Stomach (tissue), 9 donors: ENCODE data around the gene SNRNP70. TPM values are rescaled to one million over a fixed set of nuclear protein-coding genes. Genes with fewer than 3 reads are reported as not detected.

Experiments used
- DNase-seq, 2 donors: peaks; one replicate each; pipeline versions ENCODE4 v3.0.0 to v3.0.0-alpha.2; 2013 to 2019
- H3K27ac ChIP-seq, 5 donors: fragments of 200-600 bp in 4 of 5; sonication (generic) in 4 of 5; one replicate each; pipeline ENCODE4 v1.5.1; 2013 to 2019; ENCODE audit warnings: mild to moderate bottlenecking in 1 of 5, moderate library complexity in 1 of 5
- H3K27me3 ChIP-seq, 3 donors: fragments of 200-600 bp; sonication (generic); one replicate each; pipeline ENCODE4 v1.5.1; 2017 to 2019; ENCODE audit warnings: mixed run types in 1 of 3
- H3K36me3 ChIP-seq, 4 donors: fragments of 200-600 bp; sonication (generic); 1 replicate in 3 of 4; 2 replicates in 1 of 4; pipeline ENCODE4 v1.5.1; 2016 to 2019
- H3K4me1 ChIP-seq, 4 donors: fragments of 200-600 bp; sonication (generic); one replicate each; pipeline ENCODE4 v1.5.1; 2016 to 2019
- H3K4me3 ChIP-seq, 4 donors: fragments of 200-600 bp; sonication (generic) in 3 of 4; one replicate each; pipeline ENCODE4 v1.5.1; 2016 to 2019; ENCODE audit warnings: mild to moderate bottlenecking in 1 of 4
- H3K9me3 ChIP-seq, 4 donors: fragments of 200-600 bp; sonication (generic); one replicate each; pipeline ENCODE4 v1.5.1; 2016 to 2019
- EP300 ChIP-seq: sonication (generic); formaldehyde crosslinking; IDR thresholded peaks from one replicate; pipeline ENCODE4 v1.6.1; 2017; ENCODE audit warnings: antibody characterized with exemption
- POLR2A ChIP-seq, 4 donors: fragments of 450-650 bp; IDR thresholded peaks; one replicate each; pipeline ENCODE4 v1.6.1; 2016; ENCODE audit warnings: antibody characterized with exemption in 4 of 4, control low read depth in 2 of 4, mild to moderate bottlenecking in 1 of 4, moderate library complexity in 1 of 4
- POLR2AphosphoS5 ChIP-seq, 3 donors: sonication (generic); formaldehyde crosslinking; IDR thresholded peaks; one replicate each; pipeline ENCODE4 v1.6.1; 2016; ENCODE audit warnings: antibody characterized with exemption in 3 of 3
- WGBS, 5 donors: extraction: QIAGEN DNeasy Blood & Tissue Kit in 3 of 5; methylation state at CpG; one replicate each; pipeline versions ENCODE4 v1.1.5 to v1.1.7; 2013 to 2018; 5-methylcytosine and 5-hydroxymethylcytosine counted together
- intact Hi-C: fragments of 100-400 bp; cut with DNase I; formaldehyde crosslinking; loops from one replicate; pipeline ENCODE4 v1.15.1; 2023; ENCODE audit warnings: low total_unique reads
- polyA plus RNA-seq, 3 donors: library from polyadenylated mRNA; stranded (reverse); fragments of 200-250 nt; gene quantifications; one replicate each; pipeline ENCODE4 v1.2.3, GENCODE V29; 2013
- total RNA-seq, 5 donors: library from RNA; depleted of rRNA; stranded (reverse); fragments of >200 nt; gene quantifications; one replicate each; pipeline versions ENCODE4 v1.1.0 to v1.2.3, GENCODE V29; 2014 to 2016
- TF ChIP-seq, protein P1 (sequence below), 7 experiments: fragments of 450-650 bp in 4 of 7; fragments of 200-600 bp in 3 of 7; sonication (generic) in 3 of 7; IDR thresholded peaks; one replicate each; pipeline ENCODE4 v1.5.1; 2016 to 2019; ENCODE audit warnings: antibody characterized with exemption in 7 of 7, control low read depth in 2 of 7, mild to moderate bottlenecking in 1 of 7
- donor health status: healthy with polysubstance abuse.
- donor health status: Bipolar disorder and iron deficiency.
- donor health status: healthy.

Gene SNRNP70
- total and polyA plus RNA-seq, 8 donors, result 163 to 3,365 (median 222) TPM

DNA sequence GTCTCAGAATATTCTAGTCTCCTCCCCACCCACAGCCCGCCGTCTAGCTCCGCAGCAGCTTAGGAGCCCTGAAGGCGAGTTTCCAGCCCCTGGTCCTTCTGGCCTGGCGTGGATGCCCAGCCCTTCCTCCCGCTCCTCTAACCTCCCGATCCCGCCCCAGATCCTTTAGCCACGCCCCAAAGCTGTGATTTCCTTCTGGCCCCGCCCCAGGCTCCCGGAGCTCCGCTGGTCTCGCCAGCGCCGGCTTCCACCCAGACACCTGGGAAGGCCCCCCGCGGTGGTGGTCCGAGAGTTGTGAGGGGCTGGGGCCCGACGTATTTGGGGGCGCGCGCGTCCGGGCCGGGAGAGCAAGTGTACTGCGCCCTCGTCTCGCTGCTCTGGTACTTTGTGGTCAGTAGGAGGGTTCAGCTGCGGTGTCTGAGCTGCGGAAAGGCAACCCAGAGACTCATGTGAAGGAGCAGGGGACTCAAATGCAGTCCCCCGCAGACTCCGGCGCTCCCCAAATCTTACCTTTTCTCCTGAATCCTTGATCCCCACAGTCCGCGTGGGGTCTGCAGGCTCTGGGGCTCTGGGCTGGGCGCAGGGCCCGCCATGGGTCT lies 27.5 kb upstream of the SNRNP70 start, which contains the start of gene CGB7:
TSS of gene CGB7 (minus strand) at position 114 of the 599 bp plus-strand sequence. CDS start 2,374 bp downstream, outside the sequence.
- intact Hi-C loops, result no loop called here
- peak within 1 kb of the TSS in 1 of 5 donors; percentile 5 for H3K27ac ChIP-seq
- H3K4me3 ChIP-seq, result peak within 1 kb of the TSS; percentile 52 to 58 (median 57)
- no peak for TF ChIP-seq EP300
- TF ChIP-seq POLR2A (IDR thresholded peaks at IDR 0.05), result no peak
- TF ChIP-seq POLR2AphosphoS5 (IDR thresholded peaks at IDR 0.05), result no peak
- TF ChIP-seq, protein P1, sequence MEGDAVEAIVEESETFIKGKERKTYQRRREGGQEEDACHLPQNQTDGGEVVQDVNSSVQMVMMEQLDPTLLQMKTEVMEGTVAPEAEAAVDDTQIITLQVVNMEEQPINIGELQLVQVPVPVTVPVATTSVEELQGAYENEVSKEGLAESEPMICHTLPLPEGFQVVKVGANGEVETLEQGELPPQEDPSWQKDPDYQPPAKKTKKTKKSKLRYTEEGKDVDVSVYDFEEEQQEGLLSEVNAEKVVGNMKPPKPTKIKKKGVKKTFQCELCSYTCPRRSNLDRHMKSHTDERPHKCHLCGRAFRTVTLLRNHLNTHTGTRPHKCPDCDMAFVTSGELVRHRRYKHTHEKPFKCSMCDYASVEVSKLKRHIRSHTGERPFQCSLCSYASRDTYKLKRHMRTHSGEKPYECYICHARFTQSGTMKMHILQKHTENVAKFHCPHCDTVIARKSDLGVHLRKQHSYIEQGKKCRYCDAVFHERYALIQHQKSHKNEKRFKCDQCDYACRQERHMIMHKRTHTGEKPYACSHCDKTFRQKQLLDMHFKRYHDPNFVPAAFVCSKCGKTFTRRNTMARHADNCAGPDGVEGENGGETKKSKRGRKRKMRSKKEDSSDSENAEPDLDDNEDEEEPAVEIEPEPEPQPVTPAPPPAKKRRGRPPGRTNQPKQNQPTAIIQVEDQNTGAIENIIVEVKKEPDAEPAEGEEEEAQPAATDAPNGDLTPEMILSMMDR (IDR thresholded peaks at IDR 0.05), result no peak
- H3K4me1 ChIP-seq, result peaks cover 24 to 29% (median 25%) of the 10 kb centered on the region in 4 donors
- peak; percentile 81 to 83 for DNase-seq
- 1 to 6% (median 4%) methylated on average over 15 to 38 of the region's 38 CpGs for WGBS, 5 donors
- H3K9me3 ChIP-seq, result no peaks in the 10 kb centered on the region
- H3K36me3 ChIP-seq, result no peaks in the 10 kb centered on the region
- peaks cover 0 to 76% (median 46%) of the 10 kb centered on the region in 3 donors for H3K27me3 ChIP-seq

DNA sequence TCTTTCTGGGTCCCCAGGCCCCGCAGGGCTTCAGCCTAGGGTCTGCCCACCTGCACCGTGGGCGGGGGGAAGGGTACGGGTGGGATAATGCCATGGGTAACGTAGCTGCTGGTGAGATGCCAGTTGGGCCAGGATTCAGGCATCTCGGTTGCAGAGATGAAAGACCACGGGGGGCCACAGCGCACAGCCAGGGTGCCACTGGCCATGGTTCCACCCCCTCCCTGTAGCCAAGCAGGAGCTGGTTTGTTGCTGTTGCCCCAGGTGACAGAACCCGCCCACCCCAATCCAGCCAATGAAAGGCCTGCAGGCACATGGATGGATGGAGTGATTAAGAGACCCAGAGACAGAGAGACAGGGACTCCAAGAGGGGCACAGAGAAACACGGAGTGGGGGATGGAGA lies 26.7 kb upstream of the SNRNP70 start:
- peaks cover 24 to 29% (median 25%) of the 10 kb centered on the region in 4 donors for H3K4me1 ChIP-seq
- H3K27me3 ChIP-seq, result peaks cover 0 to 84% (median 47%) of the 10 kb centered on the region in 3 donors

DNA sequence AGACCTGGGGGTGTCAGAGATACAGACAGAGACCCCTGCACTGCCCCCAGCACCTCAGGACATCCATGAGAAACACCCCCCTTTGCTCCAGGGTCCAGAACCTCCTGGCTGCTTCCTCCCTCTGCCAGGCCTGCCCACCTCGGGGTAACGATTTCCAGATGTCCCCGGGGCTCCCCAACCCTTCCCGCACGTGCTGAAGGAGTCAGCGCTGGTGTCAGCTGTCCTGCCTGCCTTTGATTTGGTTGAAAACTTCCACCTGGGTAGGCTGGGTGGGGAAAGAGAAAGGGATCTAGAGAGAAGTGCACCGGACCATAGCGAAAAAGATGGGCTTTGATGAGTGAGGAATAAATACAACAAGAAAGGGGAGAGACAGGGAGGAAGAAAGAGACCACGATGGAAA lies 26.2 kb upstream of the SNRNP70 start:
- DNase-seq, result no peak
- peaks cover 24 to 29% (median 25%) of the 10 kb centered on the region in 4 donors for H3K4me1 ChIP-seq
- no peaks in the 10 kb centered on the region for H3K36me3 ChIP-seq
- no peaks in the 10 kb centered on the region for H3K9me3 ChIP-seq
- H3K4me3 ChIP-seq, result no peak overlapping the region
- WGBS, 5 donors, result 56 to 73% (median 60%) methylated on average over 9 of the region's 9 CpGs
- no peak overlapping the region for H3K27ac ChIP-seq
- H3K27me3 ChIP-seq, result peaks cover 0 to 89% (median 52%) of the 10 kb centered on the region in 3 donors
- intact Hi-C loops, result no loop called here
- TF ChIP-seq EP300 (no peak), POLR2AphosphoS5 (IDR thresholded peaks at IDR 0.05) (no peak), POLR2A (IDR thresholded peaks at IDR 0.05) (no peak)
- TF ChIP-seq, protein P1 (IDR thresholded peaks at IDR 0.05), result no peak

More for the DNA sequence above, 26.7 kb upstream of the SNRNP70 start:
- no peaks in the 10 kb centered on the region for H3K9me3 ChIP-seq
- no peaks in the 10 kb centered on the region for H3K36me3 ChIP-seq
- H3K27ac ChIP-seq, result no peak overlapping the region
- TF ChIP-seq, protein P1 (IDR thresholded peaks at IDR 0.05), result no peak
- TF ChIP-seq POLR2A (IDR thresholded peaks at IDR 0.05), result no peak
- TF ChIP-seq POLR2AphosphoS5 (IDR thresholded peaks at IDR 0.05), result no peak
- TF ChIP-seq EP300, result no peak
- intact Hi-C loops, result no loop called here
- H3K4me3 ChIP-seq, result no peak overlapping the region
- 35 to 53% (median 44%) methylated on average over 7 to 10 of the region's 10 CpGs for WGBS, 5 donors
- DNase-seq, result peak in 1 of 2 donors; percentile 44

DNA sequence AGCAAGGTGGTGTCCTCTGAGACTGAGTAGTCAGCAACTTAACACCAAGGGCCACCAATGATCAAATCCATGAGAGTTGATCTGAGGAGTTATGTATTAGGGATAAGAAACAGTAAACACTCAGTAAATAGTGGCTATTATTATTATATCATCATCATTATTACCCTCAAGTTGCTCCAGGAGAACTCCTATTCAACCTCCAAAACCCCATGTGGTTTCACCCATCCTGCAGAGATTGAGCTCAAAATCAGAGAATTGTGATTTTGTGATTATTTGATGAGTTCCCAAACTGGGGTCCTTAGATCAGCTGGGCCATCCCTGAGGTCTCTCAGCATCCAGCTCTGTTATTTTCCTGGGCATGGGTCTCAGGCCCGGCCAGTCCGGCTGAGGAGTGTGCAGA lies 24.3 kb upstream of the SNRNP70 start:
- intact Hi-C loops, result no loop called here
- no peak for TF ChIP-seq POLR2A (IDR thresholded peaks at IDR 0.05)
- TF ChIP-seq EP300, result no peak
- TF ChIP-seq, protein P1 (IDR thresholded peaks at IDR 0.05), result no peak
- no peak for TF ChIP-seq POLR2AphosphoS5 (IDR thresholded peaks at IDR 0.05)
- no peaks in the 10 kb centered on the region for H3K36me3 ChIP-seq
- DNase-seq, result no peak
- H3K27me3 ChIP-seq, result peaks cover 0 to 99% (median 63%) of the 10 kb centered on the region in 3 donors
- no peaks in the 10 kb centered on the region for H3K9me3 ChIP-seq
- H3K4me3 ChIP-seq, result no peak overlapping the region
- 88 to 100% (median 96%) methylated on average over 2 of the region's 2 CpGs for WGBS, 5 donors
- no peak overlapping the region for H3K27ac ChIP-seq
- H3K4me1 ChIP-seq, result peaks cover 28 to 38% (median 35%) of the 10 kb centered on the region in 4 donors
